ENCODE data around the gene RIPOR2. TPM values are rescaled to one million over a fixed set of nuclear protein-coding genes. Genes with fewer than 3 reads are reported as not detected.

RIPOR2 gene
- total and polyA plus RNA-seq, 2 of the 13 experiments (the other 11 are each of a cell fraction or from before 2014, with no cell fraction given), result 0.02 to 0.05 TPM

GRCh38 chr6:24825130-24825630 is 110.6 kb downstream of the RIPOR2 start (continued):
- TF ChIP-seq KAT7 (CRISPR knock-in tag; IDR thresholded peaks at IDR 0.05; ENCODE audit: borderline replicate concordance) (no peak), NR2C2 (CRISPR knock-in tag; IDR thresholded peaks at IDR 0.05; ENCODE audit: borderline replicate concordance) (0 out of 2 replicates have a peak, but pooled peaks have one; percentile 24), MED1 (CRISPR knock-in tag; IDR thresholded peaks at IDR 0.05) (peak; percentile 40; the same call in 1 of the 2 replicates), ETV5 (CRISPR knock-in tag; IDR thresholded peaks at IDR 0.05; ENCODE audit: borderline replicate concordance) (peak; percentile 71; the same call in 1 of the 2 replicates), GABPB1 (CRISPR knock-in tag; IDR thresholded peaks at IDR 0.05) (peak; percentile 52; the same call in 1 of the 2 replicates), ZNF143 (CRISPR knock-in tag; IDR thresholded peaks at IDR 0.05) (peak; percentile 72), HNF4A (CRISPR knock-in tag; IDR thresholded peaks at IDR 0.05) (peak; percentile 37; the same call in 1 of the 2 replicates), PATZ1 (CRISPR knock-in tag; IDR thresholded peaks at IDR 0.05) (no peak), RNF2 (conservative IDR thresholded peaks at IDR 0.05; ENCODE audit: low read depth) (no peak), MYC (CRISPR knock-in tag; IDR thresholded peaks at IDR 0.05; ENCODE audit: borderline replicate concordance) (no peak), POGZ (CRISPR knock-in tag; IDR thresholded peaks at IDR 0.05) (peak; percentile 37; the same call in 1 of the 2 replicates), TEF (CRISPR knock-in tag; IDR thresholded peaks at IDR 0.05) (no peak), ZNF292 (CRISPR knock-in tag; IDR thresholded peaks at IDR 0.05; ENCODE audit: borderline replicate concordance, low read depth) (peak; percentile 43; the same call in 1 of the 2 replicates), ZNF569 (CRISPR knock-in tag; IDR thresholded peaks at IDR 0.05; ENCODE audit: borderline replicate concordance) (no peak), KAT8 (CRISPR knock-in tag; IDR thresholded peaks at IDR 0.05) (0 out of 2 replicates have a peak, but pooled peaks have one; percentile 19), GATAD1 (CRISPR knock-in tag; IDR thresholded peaks at IDR 0.05) (no peak), HOXA5 (CRISPR knock-in tag; IDR thresholded peaks at IDR 0.05) (no peak), MTF1 (CRISPR knock-in tag; IDR thresholded peaks at IDR 0.05) (no peak), NR2F1 (CRISPR knock-in tag; IDR thresholded peaks at IDR 0.05) (0 out of 4 replicates have a peak, but pooled peaks of 1 of the 2 experiments have one; percentile 9), ZBTB49 (CRISPR knock-in tag; IDR thresholded peaks at IDR 0.05; ENCODE audit: borderline replicate concordance) (no peak), SALL1 (CRISPR knock-in tag; IDR thresholded peaks at IDR 0.05) (0 out of 2 replicates have a peak, but pooled peaks have one; percentile 29), NR2F6 (IDR thresholded peaks at IDR 0.05) (no peak), NR2F6 (CRISPR knock-in tag; IDR thresholded peaks at IDR 0.05) (peak; percentile 47; the same call in 1 of the 2 replicates)
- TF ChIP-seq, protein P1, sequence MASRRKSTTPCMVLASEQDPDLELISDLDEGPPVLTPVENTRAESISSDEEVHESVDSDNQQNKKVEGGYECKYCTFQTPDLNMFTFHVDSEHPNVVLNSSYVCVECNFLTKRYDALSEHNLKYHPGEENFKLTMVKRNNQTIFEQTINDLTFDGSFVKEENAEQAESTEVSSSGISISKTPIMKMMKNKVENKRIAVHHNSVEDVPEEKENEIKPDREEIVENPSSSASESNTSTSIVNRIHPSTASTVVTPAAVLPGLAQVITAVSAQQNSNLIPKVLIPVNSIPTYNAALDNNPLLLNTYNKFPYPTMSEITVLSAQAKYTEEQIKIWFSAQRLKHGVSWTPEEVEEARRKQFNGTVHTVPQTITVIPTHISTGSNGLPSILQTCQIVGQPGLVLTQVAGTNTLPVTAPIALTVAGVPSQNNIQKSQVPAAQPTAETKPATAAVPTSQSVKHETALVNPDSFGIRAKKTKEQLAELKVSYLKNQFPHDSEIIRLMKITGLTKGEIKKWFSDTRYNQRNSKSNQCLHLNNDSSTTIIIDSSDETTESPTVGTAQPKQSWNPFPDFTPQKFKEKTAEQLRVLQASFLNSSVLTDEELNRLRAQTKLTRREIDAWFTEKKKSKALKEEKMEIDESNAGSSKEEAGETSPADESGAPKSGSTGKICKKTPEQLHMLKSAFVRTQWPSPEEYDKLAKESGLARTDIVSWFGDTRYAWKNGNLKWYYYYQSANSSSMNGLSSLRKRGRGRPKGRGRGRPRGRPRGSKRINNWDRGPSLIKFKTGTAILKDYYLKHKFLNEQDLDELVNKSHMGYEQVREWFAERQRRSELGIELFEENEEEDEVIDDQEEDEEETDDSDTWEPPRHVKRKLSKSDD (CRISPR knock-in tag; IDR thresholded peaks at IDR 0.05; ENCODE audit: low read depth), result no peak
